Suprapubic skin (tissue), 4 donors: Measurements from ENCODE around the gene TPSD1.

Source experiments
- EP300 ChIP-seq: sonication (generic); formaldehyde crosslinking; IDR thresholded peaks from one replicate; pipeline ENCODE4 v1.6.1; 2017; ENCODE audit warnings: antibody characterized with exemption
- POLR2A ChIP-seq, 2 donors: fragments of 450-650 bp; IDR thresholded peaks; one replicate each; pipeline ENCODE4 v1.6.1; 2017; ENCODE audit warnings: antibody characterized with exemption in 2 of 2, mild to moderate bottlenecking in 2 of 2, moderate library complexity in 2 of 2
- POLR2AphosphoS5 ChIP-seq, 3 donors: sonication (generic); formaldehyde crosslinking; IDR thresholded peaks; one replicate each; pipeline ENCODE4 v1.6.1; 2017; ENCODE audit warnings: antibody characterized with exemption in 3 of 3
- TF ChIP-seq, protein P1 (sequence below), 2 donors: fragments of 200-600 bp in 1 of 2; fragments of 450-650 bp in 1 of 2; sonication (generic) in 1 of 2; IDR thresholded peaks; one replicate each; pipeline ENCODE4 v1.5.1; 2016 to 2019; ENCODE audit warnings: antibody characterized with exemption in 2 of 2, mild to moderate bottlenecking in 1 of 2, moderate library complexity in 1 of 2

DNA sequence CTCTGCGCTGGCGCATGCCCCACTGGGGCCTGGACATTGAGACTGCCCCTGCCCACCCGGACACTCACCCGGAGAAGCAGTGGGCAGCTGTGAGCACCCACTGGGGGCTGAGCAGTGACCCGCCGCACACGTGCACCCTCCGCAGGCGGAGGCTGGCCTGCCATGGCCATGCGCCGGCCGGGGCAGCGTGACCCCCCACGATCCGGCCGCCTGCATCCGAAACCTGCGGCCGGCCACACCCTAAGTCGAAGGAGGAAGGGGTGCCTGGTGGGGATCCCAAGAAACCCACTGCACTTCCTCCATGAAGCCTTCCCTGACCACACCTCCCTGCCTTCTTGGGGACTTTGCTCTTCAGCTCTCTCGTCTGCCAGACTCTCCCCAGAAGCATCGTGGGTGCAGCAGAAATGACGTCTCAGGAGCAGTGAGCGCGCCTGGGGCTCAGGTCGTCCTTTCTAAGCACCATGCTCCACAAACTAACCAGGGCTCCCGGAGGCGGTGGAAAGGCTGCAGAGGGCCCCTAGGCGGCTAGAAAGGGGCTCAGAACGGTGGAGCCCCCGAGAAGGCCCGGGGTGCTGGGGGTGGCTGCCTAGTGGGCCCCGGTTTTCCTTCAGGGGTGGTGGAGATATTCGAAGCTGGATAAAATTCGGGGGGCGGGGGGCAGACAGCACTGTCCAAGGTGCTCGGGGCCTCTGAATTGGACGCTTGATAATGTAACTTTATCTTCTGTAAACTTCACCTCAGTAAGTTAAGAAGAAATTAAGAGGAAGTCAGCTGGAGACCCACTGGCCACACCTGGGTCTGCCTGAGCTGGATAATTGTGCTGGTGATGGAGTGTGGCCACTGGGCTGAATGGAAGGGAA lies 32.3 kb upstream of the TPSD1 start:
- TF ChIP-seq, protein P1, sequence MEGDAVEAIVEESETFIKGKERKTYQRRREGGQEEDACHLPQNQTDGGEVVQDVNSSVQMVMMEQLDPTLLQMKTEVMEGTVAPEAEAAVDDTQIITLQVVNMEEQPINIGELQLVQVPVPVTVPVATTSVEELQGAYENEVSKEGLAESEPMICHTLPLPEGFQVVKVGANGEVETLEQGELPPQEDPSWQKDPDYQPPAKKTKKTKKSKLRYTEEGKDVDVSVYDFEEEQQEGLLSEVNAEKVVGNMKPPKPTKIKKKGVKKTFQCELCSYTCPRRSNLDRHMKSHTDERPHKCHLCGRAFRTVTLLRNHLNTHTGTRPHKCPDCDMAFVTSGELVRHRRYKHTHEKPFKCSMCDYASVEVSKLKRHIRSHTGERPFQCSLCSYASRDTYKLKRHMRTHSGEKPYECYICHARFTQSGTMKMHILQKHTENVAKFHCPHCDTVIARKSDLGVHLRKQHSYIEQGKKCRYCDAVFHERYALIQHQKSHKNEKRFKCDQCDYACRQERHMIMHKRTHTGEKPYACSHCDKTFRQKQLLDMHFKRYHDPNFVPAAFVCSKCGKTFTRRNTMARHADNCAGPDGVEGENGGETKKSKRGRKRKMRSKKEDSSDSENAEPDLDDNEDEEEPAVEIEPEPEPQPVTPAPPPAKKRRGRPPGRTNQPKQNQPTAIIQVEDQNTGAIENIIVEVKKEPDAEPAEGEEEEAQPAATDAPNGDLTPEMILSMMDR (IDR thresholded peaks at IDR 0.05) = no peak
- no peak for TF ChIP-seq POLR2A (IDR thresholded peaks at IDR 0.05)
- no peak for TF ChIP-seq EP300
- no peak for TF ChIP-seq POLR2AphosphoS5 (IDR thresholded peaks at IDR 0.05)
